Activated CD4-positive, alpha-beta T cell treated with anti-CD3 and anti-CD28 coated beads for 1 hour (primary cell): ENCODE measurements around the gene ALG14.
A peak's percentile ranks its signal among the peaks of the same experiment; 100 is the strongest.

Experiments used
- DNase-seq: peaks from one replicate; pipeline ENCODE4 v3.0.0-alpha.2; 2020

The ALG14 gene

DNA sequence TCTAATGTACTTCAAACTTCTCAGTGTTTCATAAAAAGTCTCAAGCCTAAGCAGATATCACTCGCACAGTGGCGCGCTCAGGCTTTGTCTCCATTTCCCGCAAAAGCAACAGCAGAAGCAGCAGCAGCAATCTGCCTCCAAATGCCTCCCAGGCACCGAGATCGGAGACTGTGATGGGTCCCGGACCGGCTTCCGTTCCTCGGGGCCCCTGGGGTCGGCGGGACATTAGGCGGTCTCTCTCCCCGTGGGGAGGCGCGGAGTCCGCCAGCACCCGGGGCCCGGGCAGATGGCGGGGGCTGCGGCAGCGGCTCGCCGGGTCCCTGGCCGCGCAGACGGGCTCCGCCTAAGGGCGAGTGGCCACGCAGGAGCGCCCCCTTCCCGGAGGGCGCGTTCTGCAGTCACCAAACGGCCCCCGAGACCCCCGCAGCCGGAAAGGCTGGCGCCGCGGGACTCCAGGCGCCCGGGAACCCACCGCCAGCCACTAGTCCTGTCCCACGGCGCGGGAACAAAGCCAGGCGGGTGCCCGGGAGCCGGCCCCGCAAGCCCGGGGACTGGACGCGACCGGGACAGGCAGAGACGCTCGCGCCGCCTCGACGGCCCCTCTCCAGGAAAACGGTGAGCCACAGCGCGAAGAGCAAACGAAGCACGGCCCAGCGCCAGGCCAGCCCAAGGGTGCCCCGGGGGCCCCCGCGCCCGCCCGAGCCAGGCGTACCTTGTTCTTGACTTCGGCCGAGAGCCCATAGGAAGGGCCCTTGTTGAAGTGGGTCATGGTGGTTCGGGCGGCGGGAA lies 146.4 kb downstream of the ALG14 start:
- peak; percentile 11 for DNase-seq

DNA sequence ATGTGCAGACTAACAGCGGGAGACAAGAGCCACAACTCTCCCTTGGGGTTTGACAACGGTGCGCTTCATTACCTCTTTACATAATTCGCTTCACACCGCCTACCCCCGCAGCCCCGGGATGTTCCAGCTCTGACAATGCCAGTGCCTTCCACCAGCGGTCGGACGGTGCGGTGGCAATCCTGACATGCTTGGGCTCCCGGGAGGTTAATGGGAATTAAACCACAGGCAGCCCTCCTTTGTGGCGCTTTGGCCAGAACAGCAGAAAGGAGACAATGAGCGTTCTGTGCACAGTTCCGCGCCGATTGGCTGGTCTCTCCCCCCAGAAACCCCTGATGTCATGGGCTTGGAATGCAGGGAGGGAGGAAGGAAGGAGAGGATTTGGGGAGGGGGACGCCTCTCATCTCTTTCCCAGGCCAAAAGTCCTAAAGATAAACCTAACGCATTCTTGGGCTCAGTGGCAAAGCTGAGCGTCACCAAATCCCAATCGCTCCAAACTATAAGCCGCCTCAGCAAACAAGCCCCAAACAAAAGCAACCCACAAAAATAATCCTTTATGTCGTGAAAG lies 147.1 kb downstream of the ALG14 start:
- DNase-seq = no peak

DNA sequence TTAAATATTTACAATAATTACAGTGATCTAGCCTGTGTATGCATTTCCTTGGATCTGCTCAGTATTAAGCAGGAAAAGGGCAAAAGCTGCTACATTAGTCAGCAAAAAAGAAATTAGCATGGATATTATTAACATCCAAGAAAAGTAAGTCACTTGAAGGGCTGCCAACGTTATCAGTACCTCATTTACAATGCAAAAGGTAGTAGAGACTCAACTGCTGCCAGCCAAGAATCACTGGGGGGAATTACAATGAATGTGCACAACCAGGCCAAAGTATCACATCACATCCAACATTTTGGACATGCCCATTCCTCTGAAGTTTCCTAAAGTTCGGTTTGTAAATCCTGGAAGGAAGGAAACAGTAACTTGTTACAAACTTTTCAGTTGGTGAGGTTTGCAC lies 147.7 kb downstream of the ALG14 start:
- DNase-seq = no peak
